ENCODE results near the gene ADRA2B.

The ADRA2B gene

GRCh38 chr2:96103761-96104486 is 12.4 kb downstream of the ADRA2B start:
- Histone ChIP-seq H3K79me2 (ENCODE audit: insufficient read depth, low read depth) (no peaks in the 10 kb centered on the region), H4K20me1 (ENCODE audit: insufficient read depth) (no peaks in the 10 kb centered on the region), H3K27me3 (ENCODE audit: insufficient read depth, low read depth) (no peaks in the 10 kb centered on the region), H3K4me2 (no peak overlapping the region), H3K4me1 (ENCODE audit: low read depth, poor library complexity, severe bottlenecking) (no peaks in the 10 kb centered on the region), H3K4me3 (IDR thresholded peaks at IDR 0.05; ENCODE audit: insufficient read depth, low read depth, low read length) (no peak overlapping the region), H3K27ac (no peak overlapping the region), H3K9ac (no peak overlapping the region), H2AFZ (ENCODE audit: low read depth) (no peak overlapping the region), H3K36me3 (ENCODE audit: insufficient read depth) (no peaks in the 10 kb centered on the region)
- no peak for TF ChIP-seq CTCF (conservative IDR thresholded peaks at IDR 0.05; ENCODE audit: low read depth, low read length)

- Histone ChIP-seq H2AFZ (ENCODE audit: low read depth) (no peak overlapping the region), H3K9ac (no peak overlapping the region), H3K4me2 (no peak overlapping the region), H3K36me3 (ENCODE audit: insufficient read depth) (no peaks in the 10 kb centered on the region), H3K27ac (no peak overlapping the region), H3K27me3 (ENCODE audit: insufficient read depth, low read depth) (no peaks in the 10 kb centered on the region), H3K4me3 (IDR thresholded peaks at IDR 0.05; ENCODE audit: insufficient read depth, low read depth, low read length) (no peak overlapping the region), H4K20me1 (ENCODE audit: insufficient read depth) (no peaks in the 10 kb centered on the region), H3K4me1 (ENCODE audit: low read depth, poor library complexity, severe bottlenecking) (no peaks in the 10 kb centered on the region), H3K79me2 (ENCODE audit: insufficient read depth, low read depth) (no peaks in the 10 kb centered on the region)
- no peak for TF ChIP-seq CTCF (conservative IDR thresholded peaks at IDR 0.05; ENCODE audit: low read depth, low read length)
Observed at GRCh38 chr2:96103187-96103601, 13.2 kb downstream of the ADRA2B start.

GRCh38 chr2:96102596-96103186 is 13.7 kb downstream of the ADRA2B start:
- no peaks in the 10 kb centered on the region for H3K4me1 ChIP-seq (ENCODE audit: low read depth, poor library complexity, severe bottlenecking)
- H3K27me3 ChIP-seq (ENCODE audit: insufficient read depth, low read depth) = no peaks in the 10 kb centered on the region
- no peak for TF ChIP-seq CTCF (conservative IDR thresholded peaks at IDR 0.05; ENCODE audit: low read depth, low read length)
- no peaks in the 10 kb centered on the region for H3K36me3 ChIP-seq (ENCODE audit: insufficient read depth)
- H3K79me2 ChIP-seq (ENCODE audit: insufficient read depth, low read depth) = no peaks in the 10 kb centered on the region
- no peak overlapping the region for H3K9ac ChIP-seq
- H2AFZ ChIP-seq (ENCODE audit: low read depth) = no peak overlapping the region
- no peaks in the 10 kb centered on the region for H4K20me1 ChIP-seq (ENCODE audit: insufficient read depth)
- no peak overlapping the region for H3K27ac ChIP-seq
- H3K4me3 ChIP-seq (IDR thresholded peaks at IDR 0.05; ENCODE audit: insufficient read depth, low read depth, low read length) = no peak overlapping the region
- H3K4me2 ChIP-seq = no peak overlapping the region

- no peak overlapping the region for H3K9ac ChIP-seq
- no peak overlapping the region for H2AFZ ChIP-seq (ENCODE audit: low read depth)
- no peak overlapping the region for H3K27ac ChIP-seq
- no peaks in the 10 kb centered on the region for H3K36me3 ChIP-seq (ENCODE audit: insufficient read depth)
- no peak overlapping the region for H3K4me2 ChIP-seq
- H3K27me3 ChIP-seq (ENCODE audit: insufficient read depth, low read depth) = no peaks in the 10 kb centered on the region
- no peaks in the 10 kb centered on the region for H4K20me1 ChIP-seq (ENCODE audit: insufficient read depth)
- TF ChIP-seq CTCF (conservative IDR thresholded peaks at IDR 0.05; ENCODE audit: low read depth, low read length) = no peak
- H3K4me1 ChIP-seq (ENCODE audit: low read depth, poor library complexity, severe bottlenecking) = no peaks in the 10 kb centered on the region
- no peaks in the 10 kb centered on the region for H3K79me2 ChIP-seq (ENCODE audit: insufficient read depth, low read depth)
- no peak overlapping the region for H3K4me3 ChIP-seq (IDR thresholded peaks at IDR 0.05; ENCODE audit: insufficient read depth, low read depth, low read length)
Observed at GRCh38 chr2:96100893-96101304, 15.5 kb downstream of the ADRA2B start.
